MM.1S (cell line): ENCODE measurements around the gene IFI35.

ENCODE experiments used
- DNase-seq: peaks from one replicate; pipeline ENCODE4 v3.0.0-alpha.2; 2015
- H2AFZ ChIP-seq: fragments of 300-600 bp; sonication (generic); 2 replicates; pipeline ENCODE4 v1.6.0; 2016; ENCODE audit warnings: antibody characterized with exemption, low read length
- H3F3A ChIP-seq: fragments of 300-600 bp; sonication (generic); 2 replicates; pipeline ENCODE4 v1.6.1; 2016; ENCODE audit warnings: mild to moderate bottlenecking, antibody characterized with exemption, low read length, moderate library complexity, mixed read lengths; ENCODE audit not compliant: insufficient read depth
- H3K27ac ChIP-seq: fragments of 300-600 bp; sonication (generic); 2 replicates; pipeline ENCODE4 v1.5.1; 2016; ENCODE audit warnings: mild to moderate bottlenecking, low read length
- H3K27me3 ChIP-seq: fragments of 300-600 bp; sonication (generic); replicated peaks from 2 replicates; pipeline ENCODE4 v1.6.0; 2016; ENCODE audit warnings: low read length; ENCODE audit not compliant: insufficient read depth
- H3K36me3 ChIP-seq: fragments of 300-600 bp; sonication (generic); replicated peaks from 2 replicates; pipeline ENCODE4 v1.6.1; 2016; ENCODE audit warnings: mild to moderate bottlenecking, low read length, mixed read lengths; ENCODE audit not compliant: insufficient read depth
- H3K4me1 ChIP-seq: fragments of 300-600 bp; sonication (generic); 2 replicates; pipeline ENCODE4 v1.6.1; 2016; ENCODE audit warnings: low read length, mixed read lengths
- H3K4me2 ChIP-seq: fragments of 300-600 bp; sonication (generic); 2 replicates; pipeline ENCODE4 v1.6.0; 2016; ENCODE audit warnings: low read depth, low read length
- H3K4me3 ChIP-seq: fragments of 300-600 bp; sonication (generic); 2 replicates; pipeline ENCODE4 v1.5.1; 2016; ENCODE audit warnings: low read length, mixed read lengths
- H3K79me2 ChIP-seq: fragments of 300-600 bp; sonication (generic); 2 replicates; pipeline ENCODE4 v1.6.1; 2016; ENCODE audit warnings: mixed run types, low read length, mixed read lengths
- H3K9ac ChIP-seq: fragments of 300-600 bp; sonication (generic); 2 replicates; pipeline ENCODE4 v1.6.1; 2016; ENCODE audit warnings: low read length, mixed read lengths
- H3K9me2 ChIP-seq: fragments of 300-600 bp; sonication (generic); replicated peaks from 2 replicates; pipeline ENCODE4 v1.6.1; 2016; ENCODE audit warnings: mild to moderate bottlenecking, low read length, mixed read lengths; ENCODE audit not compliant: insufficient read depth
- H3K9me3 ChIP-seq: fragments of 300-600 bp; sonication (generic); replicated peaks from 2 replicates; pipeline ENCODE4 v1.6.1; 2016; ENCODE audit warnings: mild to moderate bottlenecking, low read length, mixed read lengths; ENCODE audit not compliant: insufficient read depth
- H4K20me1 ChIP-seq: fragments of 300-600 bp; sonication (generic); 2 replicates; pipeline ENCODE4 v1.6.1; 2016; ENCODE audit warnings: mild to moderate bottlenecking, low read length, moderate library complexity, mixed read lengths; ENCODE audit not compliant: insufficient read depth
- EZH2 ChIP-seq: fragments of 300-600 bp; sonication (generic); optimal IDR thresholded peaks from 2 replicates; pipeline ENCODE3; 2017; ENCODE audit warnings: low read depth, mild to moderate bottlenecking, antibody characterized with exemption, low read length, mixed read lengths
- EZH2phosphoT487 ChIP-seq: fragments of 300-600 bp; sonication (generic); IDR thresholded peaks from 2 replicates; pipeline ENCODE4 v1.6.1; 2018; ENCODE audit warnings: antibody characterized with exemption, low read length
- TF ChIP-seq, protein P1 (sequence below): fragments of 300-600 bp; sonication (generic); IDR thresholded peaks from 2 replicates; pipeline ENCODE4 v1.5.1; 2016; ENCODE audit warnings: antibody characterized with exemption, low read length, mixed read lengths

Gene IFI35

DNA sequence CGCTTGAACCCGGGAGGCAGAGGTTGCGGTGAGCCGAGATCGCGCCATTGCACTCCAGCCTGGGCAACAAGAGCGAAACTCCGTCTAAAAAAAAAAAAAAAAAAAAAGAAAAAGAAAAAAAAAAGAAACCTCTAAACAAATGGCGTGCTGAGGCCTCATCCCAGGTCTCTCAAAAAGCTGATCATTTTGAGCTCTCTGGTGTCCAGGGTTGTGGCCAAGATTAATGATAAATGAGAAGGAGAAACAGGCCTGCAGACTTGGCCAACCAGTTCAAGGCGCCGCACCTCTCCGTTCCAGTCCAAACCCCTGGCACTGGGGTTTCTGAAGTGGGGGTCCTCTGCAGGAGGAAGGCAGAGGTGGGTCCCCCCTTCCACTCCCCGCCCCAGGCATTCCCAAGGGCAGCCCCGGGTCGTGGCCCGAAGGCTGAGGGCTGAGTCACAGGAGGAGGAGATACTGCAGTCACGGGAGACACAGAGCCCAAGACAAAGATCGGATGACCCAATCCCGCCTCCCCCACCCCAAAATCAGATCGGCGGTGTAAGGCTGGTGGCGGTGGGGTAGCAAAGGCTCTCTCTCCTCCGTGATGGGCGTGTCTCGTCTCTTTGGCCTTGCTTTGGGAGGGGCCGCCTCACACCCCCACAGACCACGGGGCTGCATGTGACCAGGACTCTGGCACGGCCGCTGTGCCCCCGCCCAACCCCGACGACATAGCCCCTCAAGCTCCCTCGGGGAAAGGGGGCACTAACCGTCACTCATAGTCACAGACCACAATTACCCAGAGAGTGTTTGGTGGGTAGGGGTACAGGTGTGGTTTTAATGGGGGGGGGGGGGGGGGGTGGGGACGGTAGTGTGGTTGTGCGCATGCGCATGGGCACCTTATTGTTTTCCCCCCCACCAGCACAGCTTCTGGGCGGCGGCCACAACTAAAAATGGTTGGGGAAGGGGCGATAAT lies 14.5 kb downstream of the IFI35 start:
- H3K9me3 ChIP-seq = no peaks in the 10 kb centered on the region
- no peaks in the 10 kb centered on the region for H3K9me2 ChIP-seq
- no peak overlapping the region for H3K27ac ChIP-seq
- H3K9ac ChIP-seq = peak overlapping the region; percentile 41; the same call in 1 of the 2 replicates
- TF ChIP-seq, protein P1, sequence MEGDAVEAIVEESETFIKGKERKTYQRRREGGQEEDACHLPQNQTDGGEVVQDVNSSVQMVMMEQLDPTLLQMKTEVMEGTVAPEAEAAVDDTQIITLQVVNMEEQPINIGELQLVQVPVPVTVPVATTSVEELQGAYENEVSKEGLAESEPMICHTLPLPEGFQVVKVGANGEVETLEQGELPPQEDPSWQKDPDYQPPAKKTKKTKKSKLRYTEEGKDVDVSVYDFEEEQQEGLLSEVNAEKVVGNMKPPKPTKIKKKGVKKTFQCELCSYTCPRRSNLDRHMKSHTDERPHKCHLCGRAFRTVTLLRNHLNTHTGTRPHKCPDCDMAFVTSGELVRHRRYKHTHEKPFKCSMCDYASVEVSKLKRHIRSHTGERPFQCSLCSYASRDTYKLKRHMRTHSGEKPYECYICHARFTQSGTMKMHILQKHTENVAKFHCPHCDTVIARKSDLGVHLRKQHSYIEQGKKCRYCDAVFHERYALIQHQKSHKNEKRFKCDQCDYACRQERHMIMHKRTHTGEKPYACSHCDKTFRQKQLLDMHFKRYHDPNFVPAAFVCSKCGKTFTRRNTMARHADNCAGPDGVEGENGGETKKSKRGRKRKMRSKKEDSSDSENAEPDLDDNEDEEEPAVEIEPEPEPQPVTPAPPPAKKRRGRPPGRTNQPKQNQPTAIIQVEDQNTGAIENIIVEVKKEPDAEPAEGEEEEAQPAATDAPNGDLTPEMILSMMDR = no peak
- TF ChIP-seq EZH2phosphoT487 (no peak), EZH2 (no peak)
- H2AFZ ChIP-seq = peak overlapping the region; percentile 96
- no peaks in the 10 kb centered on the region for H4K20me1 ChIP-seq
- H3K4me1 ChIP-seq = no peaks in the 10 kb centered on the region
- peak overlapping the region; percentile 80 for H3K4me3 ChIP-seq
- no peak for DNase-seq
- H3K27me3 ChIP-seq = no peaks in the 10 kb centered on the region
- H3K36me3 ChIP-seq = no peaks in the 10 kb centered on the region
- no peaks in the 10 kb centered on the region for H3K79me2 ChIP-seq
- H3F3A ChIP-seq = peaks cover 5% of the 10 kb centered on the region; the same call in 1 of the 2 replicates
- H3K4me2 ChIP-seq = peak overlapping the region; percentile 94

DNA sequence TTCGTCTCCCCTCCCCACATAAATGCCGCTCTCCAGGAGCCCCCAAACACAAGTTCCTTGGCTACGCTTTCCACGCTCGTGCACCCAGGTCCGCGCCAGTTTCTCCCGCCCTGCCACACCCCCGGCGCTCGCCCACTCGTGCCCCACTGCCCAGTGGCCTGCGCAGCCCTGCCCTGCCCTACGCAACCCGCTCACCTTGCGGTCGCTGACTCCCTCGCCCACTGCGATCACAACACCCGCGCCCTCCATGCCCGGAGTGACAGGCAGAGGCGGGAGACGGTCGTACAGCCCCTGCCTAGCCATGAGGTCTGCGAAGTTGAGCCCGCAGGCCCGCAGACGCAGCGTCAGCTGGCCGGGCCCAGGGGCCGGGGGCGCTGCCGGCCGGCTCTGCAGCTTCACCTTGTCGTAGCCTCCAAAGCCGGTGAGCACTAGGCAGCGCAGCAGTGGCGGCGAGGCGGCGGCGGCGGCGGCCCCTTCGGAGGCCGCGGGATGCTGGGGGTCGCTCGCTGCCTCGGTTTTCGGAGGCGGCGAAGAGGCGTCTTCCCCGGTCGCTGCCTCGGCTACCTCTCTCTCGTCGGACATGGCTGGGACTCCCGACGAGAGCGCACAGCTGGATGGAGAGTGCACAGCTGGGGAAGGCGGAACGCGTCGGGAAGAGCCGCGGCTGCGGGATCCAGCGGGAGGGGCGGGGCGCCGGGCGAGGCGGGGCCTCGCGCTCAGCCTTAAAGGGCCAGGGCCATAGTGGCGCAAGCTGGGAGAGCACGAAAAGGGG lies 15.3 kb downstream of the IFI35 start, which contains the start of gene VAT1:
Gene VAT1 (minus strand): TSS at position 645 of the 772 bp plus-strand sequence. CDS start 63 bp downstream, at position 582.
- peak within 1 kb of the TSS; percentile 94 for H3K4me2 ChIP-seq
- no peaks in the 10 kb centered on the region for H3K9me3 ChIP-seq
- peak within 1 kb of the TSS; percentile 41; the same call in 1 of the 2 replicates for H3K9ac ChIP-seq
- no peaks in the 10 kb centered on the region for H3K4me1 ChIP-seq
- TF ChIP-seq EZH2 = no peak
- DNase-seq = peak; percentile 66
- H3K27ac ChIP-seq = no peak within 1 kb of the TSS
- no peaks in the 10 kb centered on the region for H3K36me3 ChIP-seq
- H3K79me2 ChIP-seq = no peaks in the 10 kb centered on the region
- H3F3A ChIP-seq = peaks cover 5% of the 10 kb centered on the region; the same call in 1 of the 2 replicates
- no peaks in the 10 kb centered on the region for H3K27me3 ChIP-seq
- peak within 1 kb of the TSS; percentile 96 for H2AFZ ChIP-seq
- no peaks in the 10 kb centered on the region for H3K9me2 ChIP-seq
- H3K4me3 ChIP-seq = peak within 1 kb of the TSS; percentile 80
- no peaks in the 10 kb centered on the region for H4K20me1 ChIP-seq

DNA sequence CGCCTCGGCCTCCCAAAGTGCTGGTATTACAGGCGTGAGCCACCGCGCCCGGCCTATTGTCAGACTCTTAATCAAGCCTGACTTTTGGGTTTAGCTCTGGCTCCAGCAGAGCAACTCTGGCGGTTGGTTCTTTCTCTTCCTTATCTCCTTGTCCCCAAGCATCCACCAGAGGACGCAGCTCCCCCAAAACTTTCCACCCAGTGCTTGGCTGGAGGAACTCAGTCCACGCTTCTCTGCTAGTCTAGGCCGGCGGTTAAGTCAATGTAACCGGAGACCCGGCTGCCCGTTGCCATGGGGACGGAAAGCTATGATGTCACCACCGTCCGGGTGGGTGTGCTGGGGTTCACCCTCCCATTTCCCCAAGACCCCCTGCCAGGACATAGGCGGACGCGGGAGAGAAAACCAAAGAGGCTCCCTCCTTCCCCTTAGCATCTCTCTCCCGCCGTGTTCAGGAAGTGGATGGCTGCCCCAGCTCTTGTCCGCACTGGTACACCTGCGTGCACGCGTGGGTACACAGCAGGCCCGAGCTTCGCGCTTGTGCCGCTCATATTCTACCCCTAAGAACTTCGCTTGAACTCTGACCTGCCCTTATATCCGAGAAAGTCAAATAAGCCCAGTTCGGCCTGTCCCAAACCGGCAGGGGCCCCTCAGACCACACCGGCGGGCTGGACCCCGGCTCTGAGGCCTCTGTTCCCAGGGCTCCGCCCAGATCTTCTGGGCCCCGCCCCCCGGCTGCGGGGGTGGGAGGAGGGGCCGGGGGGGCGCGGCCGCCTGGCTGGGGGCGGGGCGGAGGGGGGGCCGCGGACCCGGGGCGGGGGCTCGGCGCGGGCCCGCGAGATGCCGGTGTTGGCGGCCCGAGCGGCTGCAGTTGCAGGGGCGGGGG lies 18.1 kb downstream of the IFI35 start, which contains the start of gene RND2:
Gene RND2 (plus strand): TSS at position 825 of the 883 bp plus-strand sequence. CDS start 117 bp downstream, outside the sequence.
- Histone ChIP-seq H3K4me1 (no peaks in the 10 kb centered on the region), H2AFZ (peak within 1 kb of the TSS; percentile 76), H3K27me3 (no peaks in the 10 kb centered on the region), H3K27ac (no peak within 1 kb of the TSS), H3F3A (peaks cover 5% of the 10 kb centered on the region; the same call in 1 of the 2 replicates), H3K79me2 (no peaks in the 10 kb centered on the region), H3K36me3 (no peaks in the 10 kb centered on the region), H3K9ac (peak within 1 kb of the TSS; percentile 48), H3K9me3 (no peaks in the 10 kb centered on the region), H3K4me3 (peak within 1 kb of the TSS; percentile 65), H3K9me2 (no peaks in the 10 kb centered on the region), H3K4me2 (peak within 1 kb of the TSS; percentile 86), H4K20me1 (no peaks in the 10 kb centered on the region)
- TF ChIP-seq, protein P1 = peak; percentile 73
- TF ChIP-seq EZH2phosphoT487 = no peak
- peak; percentile 86 for DNase-seq
